ENCODE results near the gene ISLR2. TPM values are rescaled to one million over a fixed set of nuclear protein-coding genes. Genes with fewer than 3 reads are reported as not detected.

The ISLR2 gene
- total RNA-seq, 1 experiment from 2014 or later, result 8.9 TPM

- POLR2A ChIA-PET, result interaction anchor here (0.6 kb wide), 1 partner anchor 88 kb away, joined by 3 read pairs; no protein-coding TSS in a partner anchor
- no peak overlapping the region for H3K4me3 Mint-ChIP-seq
These were observed 40.6 kb downstream of the ISLR2 start for GRCh38 chr15:74170875-74171578.

More at GRCh38 chr15:74170875-74171578, 40.6 kb downstream of the ISLR2 start:
- H3K9me3 Mint-ChIP-seq, result no peaks in the 10 kb centered on the region
- DNase-seq (ENCODE audit: low spot score) (no peak), ATAC-seq (no peak)
- no peak for TF ChIP-seq GTF2I (CRISPR knock-in tag; conservative IDR thresholded peaks at IDR 0.05)
- no peak for TF ChIP-seq STAT6 (CRISPR knock-in tag; conservative IDR thresholded peaks at IDR 0.05; ENCODE audit: low read depth)
- no peak for TF ChIP-seq ZSCAN18 (CRISPR knock-in tag; IDR thresholded peaks at IDR 0.05)
- TF ChIP-seq MYBL2 (CRISPR knock-in tag; IDR thresholded peaks at IDR 0.05), result no peak
- TF ChIP-seq TCF7 (CRISPR knock-in tag; IDR thresholded peaks at IDR 0.05; ENCODE audit: low read depth), result no peak
- no peak for TF ChIP-seq JUN (CRISPR knock-in tag; IDR thresholded peaks at IDR 0.05)
- no peak for TF ChIP-seq ERG (CRISPR knock-in tag; IDR thresholded peaks at IDR 0.05)
- TF ChIP-seq ZNF532 (CRISPR knock-in tag; IDR thresholded peaks at IDR 0.05; ENCODE audit: borderline replicate concordance), result no peak
- TF ChIP-seq OVOL2 (CRISPR knock-in tag; IDR thresholded peaks at IDR 0.05; ENCODE audit: borderline replicate concordance), result no peak
- TF ChIP-seq MAX (CRISPR knock-in tag; IDR thresholded peaks at IDR 0.05), result no peak
- TF ChIP-seq ZNF416 (CRISPR knock-in tag; IDR thresholded peaks at IDR 0.05), result no peak
- no peak for TF ChIP-seq GABPB1 (CRISPR knock-in tag; IDR thresholded peaks at IDR 0.05)
- no peak for TF ChIP-seq ZNF317 (CRISPR knock-in tag; IDR thresholded peaks at IDR 0.05; ENCODE audit: borderline replicate concordance, low read depth)
- TF ChIP-seq TEAD4 (CRISPR knock-in tag; IDR thresholded peaks at IDR 0.05), result no peak
- no peak for TF ChIP-seq ZNF263 (CRISPR knock-in tag; IDR thresholded peaks at IDR 0.05; ENCODE audit: low read depth)
- H3K4me1 Mint-ChIP-seq, result peaks cover 36% of the 10 kb centered on the region
- CTCF ChIA-PET, result no interaction called here
- no peaks in the 10 kb centered on the region for H3K36me3 Mint-ChIP-seq
- no peak overlapping the region for H3K27ac Mint-ChIP-seq
- peaks cover 3% of the 10 kb centered on the region; the same call in 1 of the 2 replicates for H3K27me3 Mint-ChIP-seq (ENCODE audit: low read depth)

All from WTC11 (cell line).